ENCODE results near the gene SPINK4. TPM values are rescaled to one million over a fixed set of nuclear protein-coding genes. Genes with fewer than 3 reads are reported as not detected.

The SPINK4 gene
- total RNA-seq, 1 experiment from 2014 or later, result not detected

- Histone ChIP-seq H3K4me1 (ENCODE audit: insufficient read depth, low read length) (no peaks in the 10 kb centered on the region), H4K91ac (ENCODE audit: insufficient read length, low read depth, low read length) (no peak overlapping the region), H2BK12ac (ENCODE audit: insufficient read length, low read depth, low read length) (no peak overlapping the region), H3K79me1 (ENCODE audit: insufficient read depth, low read depth, low read length, poor library complexity, severe bottlenecking) (no peaks in the 10 kb centered on the region), H4K20me1 (ENCODE audit: control insufficient read depth, insufficient read depth, insufficient read length) (no peaks in the 10 kb centered on the region), H2AK5ac (ENCODE audit: insufficient read length, low read length) (no peak overlapping the region), H3K56ac (ENCODE audit: insufficient read length, low read depth, low read length) (no peak overlapping the region), H3K14ac (ENCODE audit: insufficient read depth, low read length) (no peak overlapping the region), H2BK20ac (ENCODE audit: low read depth, low read length, poor library complexity, severe bottlenecking) (no peak overlapping the region), H3K9me3 (ENCODE audit: control insufficient read depth, low read depth, low read length) (no peaks in the 10 kb centered on the region), H3K27me3 (ENCODE audit: insufficient read depth, low read length) (no peaks in the 10 kb centered on the region), H4K5ac (ENCODE audit: insufficient read length, low read depth, low read length) (no peak overlapping the region), H2BK5ac (ENCODE audit: insufficient read length, low read length) (no peak overlapping the region), H3K9ac (ENCODE audit: extremely low read depth, insufficient read length, low read length) (no peak overlapping the region), H2BK15ac (ENCODE audit: low read depth, low read length) (no peak overlapping the region; the same call in 1 of the 2 replicates), H3K23ac (ENCODE audit: insufficient read length, low read depth, low read length) (no peak overlapping the region), H3K27ac (ENCODE audit: insufficient read length, low read depth, low read length) (no peak overlapping the region), H3K18ac (ENCODE audit: insufficient read length, low read depth, low read length) (no peak overlapping the region), H2BK120ac (ENCODE audit: low read depth, low read length, poor library complexity, severe bottlenecking) (no peak overlapping the region), H3K4ac (ENCODE audit: low read depth, low read length) (no peak overlapping the region), H3T11ph (ENCODE audit: low read length) (no peak overlapping the region), H3K4me2 (ENCODE audit: insufficient read depth, insufficient read length, low read length) (no peak overlapping the region), H4K8ac (replicated peaks; ENCODE audit: insufficient read length, low read depth, low read length) (no peak overlapping the region), H3K23me2 (ENCODE audit: insufficient read length, low read depth, low read length, poor library complexity, severe bottlenecking) (no peaks in the 10 kb centered on the region), H3K79me2 (ENCODE audit: insufficient read depth, low read length) (no peaks in the 10 kb centered on the region), H2AFZ (ENCODE audit: low read length) (no peak overlapping the region)
- no CpG with 5 or more reads among the region's 6 CpGs for WGBS (ENCODE audit: extremely low coverage, insufficient read length, low lambda C conversion rate)
- Mint-ChIP-seq H3K4me3 (no peak overlapping the region), H3K4me1 (peaks cover 7% of the 10 kb centered on the region in 2 experiments), H3K27me3 (ENCODE audit: low read depth) (peaks cover 6% of the 10 kb centered on the region), H3K27ac (no peak overlapping the region; a peak in 1 of 7 replicates), H3K9me3 (no peaks in the 10 kb centered on the region), H3K36me3 (ENCODE audit: insufficient read depth in 1 of 3, low read depth in 3 of 3) (no peaks in the 10 kb centered on the region)
- DNase-seq, result no peak
- TF ChIP-seq CTCF (conservative IDR thresholded peaks at IDR 0.05), result no peak
Observed at GRCh38 chr9:33198165-33198564, 41.8 kb upstream of the SPINK4 start.
